Esophagus (tissue), 2 donors: Measurements from ENCODE around the gene METTL17. TPM values are rescaled to one million over a fixed set of nuclear protein-coding genes. Genes with fewer than 3 reads are reported as not detected.
"Not testable (repeated sequence)": the region's sequence is repeated elsewhere in the genome, so short reads cannot be mapped to it uniquely, and the experiment has no call there.

Experiments
- H3K27ac ChIP-seq, 2 donors: one replicate each; pipeline ENCODE4 v1.5.1; 2013; ENCODE audit warnings: low read depth in 2 of 2, mild to moderate bottlenecking in 2 of 2, inconsistent platforms in 1 of 2, low read length in 1 of 2, moderate library complexity in 1 of 2
- H3K27me3 ChIP-seq, 2 donors: one replicate each; pipeline ENCODE4 v1.6.1; 2013; ENCODE audit warnings: low read length in 2 of 2, control low read depth in 1 of 2, mild to moderate bottlenecking in 1 of 2; ENCODE audit not compliant: insufficient read depth in 2 of 2, control insufficient read depth in 1 of 2
- H3K36me3 ChIP-seq, 2 donors: one replicate each; pipeline ENCODE4 v1.6.1; 2013; ENCODE audit warnings: low read length in 1 of 2; ENCODE audit not compliant: control insufficient read depth in 2 of 2, insufficient read depth in 2 of 2
- H3K4me1 ChIP-seq, 2 donors: one replicate each; pipeline ENCODE4 v1.6.1; 2013; ENCODE audit warnings: low read length in 1 of 2; ENCODE audit not compliant: control insufficient read depth in 2 of 2, insufficient read depth in 2 of 2
- H3K4me3 ChIP-seq, 2 donors: one replicate each; pipeline ENCODE4 v1.5.1; 2013; ENCODE audit warnings: low read length in 2 of 2, mild to moderate bottlenecking in 2 of 2, low read depth in 1 of 2, moderate library complexity in 1 of 2
- H3K9me3 ChIP-seq, 2 donors: one replicate each; pipeline ENCODE4 v1.6.1; 2013; ENCODE audit warnings: mild to moderate bottlenecking in 2 of 2, low read depth in 1 of 2, low read length in 1 of 2, moderate library complexity in 1 of 2; ENCODE audit not compliant: control insufficient read depth in 2 of 2, insufficient read depth in 1 of 2
- WGBS, 2 donors: extraction: QIAGEN DNeasy Blood & Tissue Kit; methylation state at CpG; one replicate each; pipeline ENCODE4 v1.1.7; 2013; 5-methylcytosine and 5-hydroxymethylcytosine counted together
- polyA plus RNA-seq, 2 donors: library from polyadenylated mRNA; stranded (reverse); fragments of 200-250 nt; gene quantifications; one replicate each; pipeline ENCODE4 v1.2.3, GENCODE V29; 2013
- donor health status: healthy with polysubstance abuse.
- donor health status: Bipolar disorder and iron deficiency.

The METTL17 gene
- polyA plus RNA-seq, 2 donors, result 55.1 to 56.3 TPM

DNA sequence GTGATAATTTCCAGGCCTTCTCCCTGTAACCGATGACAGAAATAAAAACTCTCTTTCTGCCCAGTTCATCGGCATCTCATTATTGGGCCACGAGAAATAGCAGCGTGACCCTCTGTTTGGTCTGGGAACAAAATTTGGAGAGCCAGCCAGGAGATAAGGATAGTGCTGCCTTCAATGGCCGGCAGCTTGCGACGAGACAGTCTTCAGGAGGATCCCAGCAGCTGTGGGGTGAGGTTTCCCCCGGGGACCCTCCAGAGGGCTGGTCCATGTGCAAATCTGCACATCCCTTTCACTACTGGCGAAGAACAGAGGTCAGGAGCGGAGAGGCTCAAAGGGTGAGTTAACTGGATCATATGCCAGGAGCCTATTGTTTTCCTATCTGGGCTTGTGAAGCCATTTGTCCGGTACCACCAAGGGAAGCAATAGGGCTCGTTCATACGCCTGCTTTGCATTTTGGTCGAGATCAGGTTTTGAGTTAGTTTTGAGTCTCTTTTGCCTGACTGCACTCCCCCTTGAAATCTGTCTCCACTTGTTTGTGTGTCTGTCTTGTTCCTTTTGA is 14.1 kb downstream of the METTL17 start:
- H3K9me3 ChIP-seq, result no peaks in the 10 kb centered on the region
- H3K4me3 ChIP-seq, result no peak overlapping the region
- H3K27ac ChIP-seq, result no peak overlapping the region
- peaks cover 0 to 2% of the 10 kb centered on the region in 2 donors for H3K4me1 ChIP-seq
- no peaks in the 10 kb centered on the region for H3K36me3 ChIP-seq
- no peaks in the 10 kb centered on the region for H3K27me3 ChIP-seq
- WGBS, 2 donors, result 88 to 89% methylated on average over 14 of the region's 14 CpGs

DNA sequence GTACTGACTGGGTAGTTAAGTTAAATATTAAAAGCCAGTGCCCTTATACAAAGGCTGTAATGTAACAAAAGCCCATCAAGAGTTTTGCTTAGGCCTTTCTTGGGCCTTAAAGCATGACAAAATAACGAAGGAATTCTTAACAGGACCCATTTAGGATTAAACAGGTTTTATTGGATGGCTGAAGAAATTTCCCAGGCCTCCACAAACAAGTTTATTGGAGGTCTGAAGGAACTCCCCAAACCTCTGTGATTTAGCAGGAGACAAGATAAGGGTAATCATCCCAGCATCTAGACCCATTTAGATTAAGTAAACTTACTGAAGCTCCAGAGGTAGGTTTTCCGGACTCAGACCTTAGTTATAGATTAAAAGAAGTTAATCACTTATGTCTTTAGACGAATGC is 19.9 kb downstream of the METTL17 start:
- H3K36me3 ChIP-seq, H3K9me3 ChIP-seq, H3K27me3 ChIP-seq, H3K27ac ChIP-seq, H3K4me3 ChIP-seq, H3K4me1 ChIP-seq: not testable (repeated sequence)
- WGBS, 2 donors, result 71 to 80% methylated on average over 3 of the region's 3 CpGs

GRCh38 chr14:21011136-21011535 is 21.4 kb downstream of the METTL17 start:
- no peaks in the 10 kb centered on the region for H3K9me3 ChIP-seq
- H3K36me3 ChIP-seq, result no peaks in the 10 kb centered on the region
- no peaks in the 10 kb centered on the region for H3K27me3 ChIP-seq
- WGBS, 2 donors, result 43 to 54% methylated on average over 1 of the region's 1 CpG
- no peaks in the 10 kb centered on the region for H3K4me1 ChIP-seq
- no peak overlapping the region for H3K27ac ChIP-seq
- no peak overlapping the region for H3K4me3 ChIP-seq

DNA sequence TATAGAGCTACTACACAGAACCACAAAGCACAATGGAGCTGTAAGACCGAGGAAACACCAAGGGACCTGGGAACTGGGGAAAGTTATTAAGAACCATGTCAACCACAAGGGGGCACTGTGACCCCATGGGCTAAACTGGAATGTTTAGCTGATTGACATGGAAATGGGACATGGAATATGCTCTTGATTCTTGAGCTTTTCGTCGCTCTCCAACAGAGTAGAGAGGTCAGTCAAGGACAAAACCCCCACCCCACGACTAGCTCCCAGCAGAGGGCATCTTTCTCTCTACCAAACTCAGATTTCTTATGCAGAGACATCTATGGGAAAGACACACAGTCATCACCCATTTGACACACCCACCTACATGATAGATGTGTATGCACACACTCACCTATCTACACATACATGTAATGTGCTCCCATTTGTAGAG is 25.0 kb downstream of the METTL17 start:
- Histone ChIP-seq H3K27ac (no peak overlapping the region), H3K27me3 (no peaks in the 10 kb centered on the region), H3K36me3 (peaks cover 9 to 22% of the 10 kb centered on the region in 2 donors), H3K4me3 (no peak overlapping the region), H3K9me3 (no peaks in the 10 kb centered on the region), H3K4me1 (peaks cover 0 to 2% of the 10 kb centered on the region in 2 donors)
- 0 to 1% methylated on average over 4 of the region's 4 CpGs for WGBS, 2 donors

- no peak overlapping the region for H3K4me3 ChIP-seq
- no peaks in the 10 kb centered on the region for H3K9me3 ChIP-seq
- 74 to 80% methylated on average over 6 of the region's 6 CpGs for WGBS, 2 donors
- no peaks in the 10 kb centered on the region for H3K27me3 ChIP-seq
- H3K4me1 ChIP-seq, result peaks cover 0 to 2% of the 10 kb centered on the region in 2 donors
- peaks cover 9 to 23% of the 10 kb centered on the region in 2 donors for H3K36me3 ChIP-seq
- no peak overlapping the region for H3K27ac ChIP-seq
Observed at GRCh38 chr14:21015312-21015711, 25.5 kb downstream of the METTL17 start.

- no peak overlapping the region for H3K27ac ChIP-seq
- WGBS, 2 donors, result 66 to 70% methylated on average over 9 of the region's 9 CpGs
- H3K36me3 ChIP-seq, result peaks cover 13 to 28% of the 10 kb centered on the region in 2 donors
Observed at GRCh38 chr14:21016413-21017190, 26.8 kb downstream of the METTL17 start.

DNA sequence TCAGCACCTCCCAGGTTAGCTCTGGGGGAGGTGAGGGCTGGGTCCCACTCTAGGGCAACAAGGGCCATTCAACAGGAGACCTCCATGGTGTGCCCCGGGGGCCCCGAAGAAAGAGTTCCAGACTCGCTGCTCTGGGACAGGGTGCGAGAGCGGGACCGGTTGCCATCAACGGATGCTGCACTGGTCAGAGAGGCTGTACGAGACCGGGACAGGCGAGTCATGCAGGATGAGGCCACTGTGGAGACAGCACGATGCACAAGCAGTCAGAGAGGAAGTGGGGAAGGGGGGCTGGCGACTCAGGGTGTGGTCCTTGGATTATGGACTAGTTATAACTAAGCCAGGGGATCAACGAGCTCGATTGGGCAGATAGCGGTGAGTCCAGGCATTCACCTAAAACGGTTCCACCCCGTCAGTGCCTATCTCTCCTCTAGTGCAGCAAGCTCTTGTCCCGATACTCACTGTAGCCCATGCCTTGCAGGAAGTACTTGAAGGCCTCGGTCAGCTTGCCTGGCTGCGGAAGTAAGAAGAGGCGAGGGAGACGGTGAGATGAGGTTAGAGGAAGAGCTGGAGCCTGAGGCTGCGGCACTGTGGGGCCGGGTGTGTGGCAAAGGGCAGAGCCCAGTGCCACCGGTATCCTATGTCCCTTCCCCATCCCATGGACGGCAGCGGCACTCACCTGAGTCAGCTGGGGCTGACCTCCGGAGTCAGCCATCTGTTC is 27.9 kb downstream of the METTL17 start:
- H3K4me3 ChIP-seq, result peak overlapping the region in 1 of 2 donors; percentile 19
- H3K27me3 ChIP-seq, result no peaks in the 10 kb centered on the region

More at GRCh38 chr14:21016413-21017190, 26.8 kb downstream of the METTL17 start:
- Histone ChIP-seq H3K4me1 (peaks cover 0 to 2% of the 10 kb centered on the region in 2 donors), H3K9me3 (no peaks in the 10 kb centered on the region), H3K4me3 (no peak overlapping the region), H3K27me3 (no peaks in the 10 kb centered on the region)

GRCh38 chr14:21018286-21018685 is 28.5 kb downstream of the METTL17 start:
- Histone ChIP-seq H3K36me3 (peaks cover 13 to 32% of the 10 kb centered on the region in 2 donors), H3K27ac (no peak overlapping the region), H3K9me3 (no peaks in the 10 kb centered on the region), H3K27me3 (no peaks in the 10 kb centered on the region), H3K4me1 (peaks cover 0 to 2% of the 10 kb centered on the region in 2 donors), H3K4me3 (peak overlapping the region in 1 of 2 donors; percentile 19)
- WGBS, 2 donors, result 76 to 83% methylated on average over 7 of the region's 7 CpGs

More for the DNA sequence above, 27.9 kb downstream of the METTL17 start:
- WGBS, 2 donors, result 75 to 77% methylated on average over 28 of the region's 28 CpGs
- Histone ChIP-seq H3K36me3 (peaks cover 13 to 32% of the 10 kb centered on the region in 2 donors), H3K27ac (no peak overlapping the region), H3K4me1 (peaks cover 0 to 2% of the 10 kb centered on the region in 2 donors), H3K9me3 (no peaks in the 10 kb centered on the region)

- H3K27me3 ChIP-seq, result no peaks in the 10 kb centered on the region
- H3K4me3 ChIP-seq, result no peak overlapping the region
- H3K36me3 ChIP-seq, result peaks cover 13 to 32% of the 10 kb centered on the region in 2 donors
- H3K4me1 ChIP-seq, result peaks cover 0 to 3% of the 10 kb centered on the region in 2 donors
- H3K9me3 ChIP-seq, result no peaks in the 10 kb centered on the region
- no peak overlapping the region for H3K27ac ChIP-seq
- 91 to 95% methylated on average over 3 of the region's 3 CpGs for WGBS, 2 donors
Observed at GRCh38 chr14:21018781-21019180, 29.0 kb downstream of the METTL17 start.
